Measurements from ENCODE around the gene HK2.

- TF ChIP-seq POLR2AphosphoS5 (IDR thresholded peaks at IDR 0.05; ENCODE audit: low read depth, low read length), result no peak
- TF ChIP-seq SIN3A (IDR thresholded peaks at IDR 0.05; ENCODE audit: borderline replicate concordance, insufficient read depth, low read length), result no peak
- no peak for TF ChIP-seq REST (IDR thresholded peaks at IDR 0.05; ENCODE audit: insufficient read depth in 1 of 2, low read depth in 2 of 2, low read length in 2 of 2)
Observed at GRCh38 chr2:74864728-74865722, 31.1 kb downstream of the HK2 start.
